ENCODE data around the gene RHD.
A peak's percentile ranks its signal among the peaks of the same experiment; 100 is the strongest.
"Not testable (repeated sequence)": the region's sequence is repeated elsewhere in the genome, so short reads cannot be mapped to it uniquely, and the experiment has no call there.

The RHD gene

DNA sequence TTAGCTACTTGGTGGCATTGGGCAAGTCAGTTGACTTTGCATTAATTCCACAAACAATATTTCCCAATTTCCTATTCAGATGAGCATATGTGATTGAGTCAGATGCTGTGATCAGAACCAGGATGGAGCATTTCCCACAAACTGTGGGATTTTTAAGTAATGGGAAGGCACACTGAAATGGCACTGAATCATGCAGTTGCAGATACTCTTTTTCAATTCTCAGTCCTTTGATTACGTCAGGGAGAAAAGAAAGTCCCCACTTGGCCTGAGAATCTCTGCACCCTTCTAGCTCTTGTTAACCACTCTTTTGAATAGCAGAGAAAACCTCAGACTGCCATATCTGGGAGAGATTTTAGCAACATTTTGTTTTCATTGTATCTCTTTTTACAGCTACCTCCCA is 36.8 kb downstream of the RHD start:
- not testable (repeated sequence) for DNase-seq

DNA sequence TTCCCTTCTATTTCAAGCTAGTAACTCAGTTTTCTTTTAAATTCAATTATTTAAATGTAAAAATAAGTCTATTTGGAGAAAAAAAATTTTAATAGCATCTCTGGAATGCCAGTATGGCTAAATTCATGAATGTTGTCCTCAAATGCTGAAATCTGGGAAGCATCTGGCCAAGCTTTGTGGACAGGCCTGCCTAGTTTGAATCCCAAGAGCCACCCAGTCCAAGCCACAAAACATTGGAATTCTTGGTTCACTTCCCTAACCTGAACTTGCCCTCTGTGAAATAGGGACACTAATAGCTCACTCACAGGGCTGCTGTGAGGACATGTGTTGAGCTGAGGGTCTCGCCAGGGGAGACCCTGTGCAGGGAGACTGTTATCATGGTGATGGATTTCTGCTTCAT is 37.2 kb downstream of the RHD start:
- DNase-seq: not testable (repeated sequence)

DNA sequence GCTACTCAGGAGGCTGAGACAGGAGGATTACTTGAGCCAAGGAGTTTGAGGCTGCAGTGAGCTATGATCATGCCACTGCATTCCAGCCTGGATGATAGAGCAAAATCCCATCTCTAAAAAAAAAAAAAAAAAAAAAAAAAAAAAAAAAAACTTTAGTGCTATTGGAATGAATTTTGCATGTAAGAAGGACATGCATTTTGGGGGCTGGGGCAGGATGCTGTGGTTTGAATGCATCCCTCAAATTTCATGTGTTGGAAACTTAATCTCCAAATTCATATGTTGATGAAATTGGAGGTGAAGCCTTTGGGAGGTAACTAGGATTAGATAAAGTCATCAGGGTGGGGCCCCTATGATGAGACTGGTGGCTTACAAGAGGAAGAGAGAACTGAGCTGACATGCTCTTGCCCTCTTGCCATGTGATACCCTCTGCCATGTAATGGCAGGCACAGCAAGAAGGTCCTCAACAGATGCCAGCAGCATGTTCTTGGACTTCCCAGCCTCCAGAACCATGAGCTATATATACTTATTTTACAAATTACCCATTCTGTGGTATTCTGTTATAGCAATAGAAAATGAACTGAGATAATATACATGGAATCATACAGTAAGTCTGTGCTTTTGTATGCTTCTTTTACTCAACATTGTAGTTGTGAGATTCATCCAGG is 40.6 kb downstream of the RHD start:
- DNase-seq: not testable (repeated sequence)

DNA sequence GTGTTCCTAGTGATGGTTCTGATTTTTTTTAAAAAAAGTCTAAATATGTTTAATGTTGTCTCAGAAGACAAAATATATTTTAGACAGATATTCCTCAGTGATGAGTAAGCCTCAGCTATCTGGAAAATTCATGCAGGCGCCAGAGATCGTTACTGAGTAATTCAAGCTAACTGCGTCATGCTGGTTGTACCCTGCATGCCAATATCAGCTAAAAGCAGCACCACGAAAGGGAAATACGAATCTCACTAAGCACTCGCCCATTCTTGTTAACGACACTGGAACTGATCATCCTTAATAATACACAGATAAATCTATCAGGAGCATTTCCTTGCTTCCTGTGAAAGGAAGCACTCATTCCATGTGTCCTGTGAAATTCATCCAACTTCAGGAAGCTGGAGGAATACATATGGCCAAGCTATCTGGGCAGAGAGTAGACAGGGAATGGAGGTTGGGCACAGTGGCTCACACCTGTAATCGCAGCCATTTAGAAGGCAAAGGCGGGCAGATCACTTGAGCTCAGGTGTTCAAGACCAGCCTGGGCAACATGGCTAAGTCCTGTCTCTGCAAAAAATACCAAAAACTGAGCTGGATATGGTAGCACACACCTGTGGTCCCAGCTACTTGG is 48.1 kb downstream of the RHD start:
- not testable (repeated sequence) for DNase-seq

DNA sequence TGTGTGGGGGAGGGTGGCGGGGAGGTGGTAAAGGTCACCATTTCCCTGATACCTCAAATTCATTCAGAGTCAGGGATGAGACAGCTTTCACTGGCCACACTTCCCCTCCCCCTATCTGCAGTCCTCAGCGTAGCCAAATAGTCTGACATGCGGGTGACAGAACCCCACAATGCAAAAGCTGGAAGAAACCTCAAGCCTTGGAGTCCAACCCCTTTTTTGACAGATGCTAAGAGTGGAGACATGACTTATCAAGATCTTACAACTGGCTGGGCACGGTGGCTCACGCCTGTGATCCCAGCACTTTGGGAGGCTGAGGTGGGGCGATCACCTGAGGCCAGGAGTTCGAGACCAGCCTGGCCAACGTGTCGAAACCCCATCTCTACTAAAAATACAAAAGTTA is 49.8 kb downstream of the RHD start:
- DNase-seq: not testable (repeated sequence)

DNA sequence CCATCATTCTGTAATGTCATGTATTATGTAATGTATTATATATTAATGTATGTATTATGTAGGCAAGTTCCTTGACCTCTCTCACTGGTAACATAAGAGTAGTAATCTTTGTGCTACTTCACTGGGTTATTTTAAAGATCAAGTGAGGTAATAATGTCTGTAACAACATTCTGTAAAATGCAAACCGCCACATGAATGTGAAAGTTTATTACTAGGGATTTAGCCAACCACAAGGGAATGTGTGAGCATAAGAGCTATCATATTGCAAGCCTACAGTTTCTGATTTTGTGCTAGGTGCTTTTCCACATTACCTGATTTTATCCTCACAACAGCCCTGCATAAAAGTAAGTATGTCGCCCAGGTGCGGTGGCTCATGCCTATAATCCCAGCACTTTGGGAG is 52.1 kb downstream of the RHD start:
- DNase-seq: not testable (repeated sequence)

DNA sequence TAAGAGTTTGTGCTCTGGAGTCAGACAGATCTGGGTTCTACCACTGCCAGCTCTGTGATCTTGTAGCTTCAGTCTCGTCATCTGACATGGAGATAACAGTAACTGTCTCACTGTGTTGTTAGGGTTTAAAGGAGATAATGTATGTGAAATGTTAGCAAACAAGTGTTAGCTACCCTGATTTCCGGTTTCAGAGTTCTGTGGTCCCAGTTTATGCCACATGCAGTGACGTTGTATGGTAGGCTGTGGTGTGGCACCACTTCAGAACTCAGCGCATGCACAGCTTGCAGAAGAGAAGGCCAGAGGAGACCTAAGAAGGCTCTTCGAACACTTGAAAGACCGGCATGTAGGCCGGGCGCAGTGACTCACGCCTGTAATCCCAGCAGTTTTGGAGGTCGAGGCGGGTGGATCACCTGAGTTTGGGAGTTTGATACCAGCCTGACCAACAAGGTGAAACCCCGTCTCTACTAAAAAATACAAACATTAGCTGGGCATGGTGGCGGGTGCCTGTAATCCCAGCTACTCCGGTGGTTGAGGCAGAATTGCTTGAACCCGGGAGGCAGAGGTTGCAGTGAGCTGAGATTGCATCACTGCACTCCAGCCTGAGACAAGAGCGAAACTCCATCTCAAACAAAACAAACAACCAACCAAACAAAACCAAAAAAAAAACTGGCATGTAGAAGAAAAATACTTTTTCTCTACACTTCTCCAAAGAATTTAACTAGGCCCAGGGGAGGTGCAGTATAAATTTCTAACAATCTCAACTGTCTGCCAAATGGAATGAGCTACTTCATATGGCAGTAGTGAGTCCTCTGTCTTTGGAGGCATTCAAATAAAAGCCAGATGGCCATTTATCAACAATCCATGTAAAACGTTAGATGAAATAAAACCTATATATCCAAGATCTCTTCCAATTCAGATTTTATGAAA is 55.8 kb downstream of the RHD start:
- DNase-seq: not testable (repeated sequence)

DNA sequence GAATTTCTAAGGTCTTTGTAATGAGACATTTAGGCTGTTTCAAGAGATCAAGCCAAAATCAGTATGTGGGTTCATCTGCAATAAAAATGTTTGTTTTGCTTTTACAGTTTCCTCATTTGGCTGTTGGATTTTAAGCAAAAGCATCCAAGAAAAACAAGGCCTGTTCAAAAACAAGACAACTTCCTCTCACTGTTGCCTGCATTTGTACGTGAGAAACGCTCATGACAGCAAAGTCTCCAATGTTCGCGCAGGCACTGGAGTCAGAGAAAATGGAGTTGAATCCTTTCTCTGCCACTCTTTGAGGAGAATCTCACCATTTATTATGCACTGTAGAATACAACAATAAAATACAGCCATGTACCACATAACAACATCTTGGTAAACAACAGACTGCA is 56.5 kb downstream of the RHD start:
- not testable (repeated sequence) for DNase-seq

DNA sequence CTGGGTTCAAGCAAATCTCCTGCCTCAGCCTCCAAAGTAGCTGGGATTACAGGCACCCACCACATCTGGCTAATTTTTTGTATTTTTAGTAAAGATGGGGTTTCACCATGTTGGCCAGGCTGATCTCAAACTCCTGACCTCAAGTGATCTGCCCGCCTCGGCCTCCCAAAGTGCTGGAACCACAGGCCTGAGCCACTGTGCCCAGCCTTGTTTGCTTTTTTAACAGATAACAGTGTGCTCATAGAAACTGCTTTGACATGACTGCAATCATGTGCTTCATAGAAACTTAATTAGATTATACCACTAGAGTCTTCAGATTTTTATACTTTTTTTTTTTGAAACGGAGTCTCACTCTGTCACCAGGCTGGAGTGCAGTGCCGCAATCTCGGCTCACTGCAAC is 57.0 kb downstream of the RHD start:
- not testable (repeated sequence) for DNase-seq

DNA sequence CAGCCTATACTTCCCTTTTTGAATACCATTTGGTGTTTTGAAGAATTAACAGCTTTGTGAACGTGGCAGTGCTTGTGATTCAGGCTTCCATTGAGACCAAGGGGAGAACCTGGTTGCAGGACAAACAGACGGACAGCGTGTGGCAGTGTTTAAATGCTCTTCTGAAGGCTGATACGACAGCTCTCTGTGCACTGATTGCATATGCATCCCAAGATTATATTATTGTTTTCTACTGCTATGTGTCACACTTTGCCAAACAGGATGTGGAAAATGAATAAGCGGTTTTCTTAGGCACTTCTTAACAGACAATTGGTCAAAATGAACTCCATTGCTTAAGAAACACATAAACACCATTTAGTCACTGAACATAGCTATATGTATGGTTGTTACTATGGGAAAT is 57.6 kb downstream of the RHD start:
- DNase-seq: not testable (repeated sequence)

DNA sequence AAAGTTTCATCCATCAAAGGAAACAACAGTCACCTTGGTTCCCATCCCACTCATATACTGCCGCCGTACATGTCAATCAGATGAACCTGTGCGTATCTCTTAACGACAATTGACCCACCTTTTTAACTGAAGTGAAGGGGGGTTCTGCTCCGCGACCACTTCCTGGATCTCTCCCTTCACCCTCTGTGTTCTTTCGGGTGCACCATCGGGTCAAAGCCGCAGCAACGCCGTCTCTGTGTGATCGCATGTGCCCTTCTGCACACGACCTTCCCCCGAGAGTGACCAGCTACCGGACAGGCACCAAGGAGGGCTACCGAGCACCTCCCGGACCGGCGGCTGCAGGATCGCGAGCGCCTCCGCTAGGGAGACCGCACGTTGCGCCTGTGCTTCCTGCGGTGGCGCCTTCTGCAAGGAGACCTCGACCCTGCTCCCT is 64.6 kb downstream of the RHD start:
- not testable (repeated sequence) for DNase-seq

DNA sequence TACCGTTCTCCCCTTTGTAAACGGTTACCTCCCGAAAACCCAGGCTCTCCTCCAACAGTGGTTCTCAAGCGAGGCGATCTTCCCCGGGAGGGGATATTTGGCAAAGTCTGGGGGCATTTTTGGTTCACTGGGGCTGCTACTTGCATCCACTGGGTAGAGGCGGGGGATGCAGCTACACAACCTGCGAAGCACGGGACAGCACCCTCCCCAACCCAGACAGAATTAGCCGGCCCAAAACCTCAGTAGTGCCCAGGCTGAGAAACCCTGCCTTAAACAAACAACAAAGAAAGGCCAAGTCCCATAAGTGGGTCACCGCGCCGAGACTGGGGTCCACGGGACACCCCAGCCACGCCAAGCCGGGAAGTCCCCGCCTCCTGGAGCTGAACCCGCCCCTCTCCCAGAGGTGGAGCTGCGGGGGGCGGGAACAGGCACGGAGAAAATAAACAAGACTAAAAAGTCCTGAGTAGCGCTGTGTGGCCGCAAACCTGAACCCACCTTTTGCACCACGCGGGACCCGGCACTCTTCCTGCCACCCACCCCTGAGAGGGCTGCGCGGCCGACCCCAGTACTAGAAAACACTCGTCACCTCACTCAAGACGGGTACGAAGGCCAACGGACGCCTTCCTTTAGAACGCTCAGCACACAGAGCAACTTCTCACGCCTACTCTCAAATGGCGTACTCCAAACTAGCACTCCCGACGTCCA is 65.3 kb downstream of the RHD start:
- not testable (repeated sequence) for DNase-seq

DNA sequence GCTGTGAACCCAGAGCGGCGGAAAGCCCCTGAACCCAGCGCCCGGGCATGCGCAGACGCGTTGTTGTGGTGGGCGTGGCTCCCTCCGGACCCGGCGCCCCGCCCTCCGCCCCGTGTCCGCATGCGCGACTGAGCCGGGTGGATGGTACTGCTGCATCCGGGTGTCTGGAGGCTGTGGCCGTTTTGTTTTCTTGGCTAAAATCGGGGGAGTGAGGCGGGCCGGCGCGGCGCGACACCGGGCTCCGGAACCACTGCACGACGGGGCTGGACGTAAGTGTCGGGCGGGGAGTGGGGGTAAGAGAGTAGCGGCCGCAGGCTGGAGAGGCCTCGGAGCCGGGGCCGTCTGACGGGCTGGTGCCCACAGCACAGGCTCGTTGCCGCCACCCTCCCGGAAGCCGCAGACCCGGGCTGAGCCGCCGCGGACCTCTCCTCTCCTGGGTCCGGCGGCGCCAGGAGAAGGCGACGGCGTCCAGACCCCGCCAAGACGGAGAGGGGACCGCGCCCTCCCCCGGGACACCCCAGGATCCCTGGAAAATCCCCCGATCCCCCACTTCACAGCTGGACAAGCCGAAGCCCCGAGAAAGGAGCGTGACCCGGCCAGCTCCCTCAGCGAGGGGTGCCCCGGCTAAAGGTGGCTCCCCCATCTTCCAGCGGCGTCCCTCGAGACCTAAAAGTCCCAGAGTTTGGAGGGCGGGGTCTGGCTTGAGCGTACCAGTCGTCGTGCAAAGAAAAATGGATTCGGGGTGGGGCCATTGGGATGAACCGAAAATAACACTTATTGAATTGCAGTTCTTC is 66.1 kb downstream of the RHD start, which contains the start of gene TMEM50A:
Gene TMEM50A, plus strand, starts transcription at position 147 of the 794 bp plus-strand sequence. CDS start 2,153 bp downstream, outside the sequence.
- peak; percentile 55 to 76 for DNase-seq

DNA sequence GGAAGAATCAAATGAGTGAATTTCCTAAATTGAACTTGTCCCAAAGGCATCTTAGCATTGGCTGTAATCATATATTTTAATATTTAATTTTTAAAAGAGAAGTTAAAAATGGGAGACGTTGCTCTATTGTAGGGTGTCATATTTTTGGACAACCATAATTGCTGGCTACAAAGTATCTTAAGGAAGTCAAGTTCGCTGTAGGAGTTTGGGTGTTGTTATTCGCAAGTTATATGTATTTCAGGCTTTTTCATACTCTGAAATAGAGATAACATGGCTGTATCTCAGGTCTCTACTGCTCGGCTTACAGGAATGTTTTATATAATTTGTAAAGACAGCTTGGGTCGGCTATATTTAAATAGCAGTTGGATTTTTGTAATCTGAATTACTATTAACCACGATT is 66.7 kb downstream of the RHD start:
- no peak for DNase-seq

DNA sequence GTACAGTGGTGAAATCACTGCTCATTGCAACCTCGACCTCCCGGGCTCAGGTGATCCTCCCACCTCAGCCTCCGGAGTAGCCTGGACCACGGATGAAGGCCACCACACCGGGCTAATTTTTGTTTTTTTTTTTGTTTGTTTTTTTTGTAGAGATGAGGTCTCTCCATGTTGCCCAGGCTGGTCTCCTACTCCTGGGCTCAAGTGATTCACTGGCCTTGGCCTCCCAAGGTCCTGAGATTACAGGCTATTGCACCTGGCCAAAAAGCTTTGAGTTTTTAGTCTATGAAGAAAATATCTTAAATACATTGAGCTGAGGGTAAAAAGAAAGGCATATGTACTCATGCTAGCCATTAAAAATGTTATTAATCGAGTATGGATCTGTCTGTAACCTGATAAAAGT is 69.4 kb downstream of the RHD start:
- no peak for DNase-seq

DNA sequence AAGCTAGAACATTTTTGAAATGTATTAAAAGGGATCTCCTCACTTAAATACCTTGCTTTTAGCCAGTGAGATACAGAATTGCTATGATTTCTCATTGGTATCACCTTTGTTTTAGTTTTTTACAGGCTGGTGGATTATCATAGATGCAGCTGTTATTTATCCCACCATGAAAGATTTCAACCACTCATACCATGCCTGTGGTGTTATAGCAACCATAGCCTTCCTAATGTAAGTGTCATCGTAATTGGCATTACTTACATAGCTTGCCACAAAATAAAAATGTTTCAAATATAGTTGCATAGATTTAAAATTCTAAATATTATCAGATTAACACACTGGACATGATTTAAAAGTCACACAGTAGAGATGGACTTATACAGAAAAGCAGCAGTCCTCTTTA is 70.5 kb downstream of the RHD start:
- no peak for DNase-seq

DNA sequence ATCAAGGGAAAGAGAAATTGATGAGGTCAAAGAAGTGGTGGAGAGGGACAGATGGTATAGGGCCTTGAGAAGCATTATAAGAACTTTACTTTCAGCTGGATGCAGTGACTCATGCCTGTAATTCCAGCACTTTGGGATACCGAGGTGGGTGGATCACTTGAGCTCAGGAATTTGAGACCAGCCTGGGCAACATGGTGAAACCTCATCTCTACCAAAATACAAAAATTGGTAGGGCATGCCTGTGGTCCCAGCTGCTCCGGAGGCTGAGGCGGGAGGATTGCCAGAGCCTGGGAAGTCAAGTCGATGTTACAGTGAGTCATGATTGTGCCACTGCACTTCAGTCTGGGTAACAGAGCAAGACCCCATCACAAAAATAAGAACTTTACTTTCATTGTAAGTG is 71.6 kb downstream of the RHD start:
- DNase-seq: no peak

DNA sequence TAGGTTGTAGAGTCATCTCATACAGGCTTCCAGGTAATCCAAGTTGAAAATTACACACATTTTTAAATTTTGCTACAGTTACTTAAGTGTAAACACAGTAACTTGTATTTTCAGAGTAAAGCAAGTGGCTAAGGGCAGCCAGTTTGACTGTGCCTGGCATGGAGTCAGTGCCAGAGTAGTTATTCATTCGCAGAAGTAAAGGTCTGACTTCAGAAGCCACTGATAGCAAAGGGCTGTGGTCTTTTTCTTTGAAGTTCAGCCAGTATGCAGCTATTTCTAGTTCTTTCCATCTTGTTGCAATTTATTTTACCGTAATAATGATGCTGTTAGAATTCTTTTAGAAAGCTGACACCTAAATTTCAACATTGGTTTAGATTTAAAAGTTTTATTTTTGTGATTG is 75.2 kb downstream of the RHD start:
- DNase-seq: no peak

DNA sequence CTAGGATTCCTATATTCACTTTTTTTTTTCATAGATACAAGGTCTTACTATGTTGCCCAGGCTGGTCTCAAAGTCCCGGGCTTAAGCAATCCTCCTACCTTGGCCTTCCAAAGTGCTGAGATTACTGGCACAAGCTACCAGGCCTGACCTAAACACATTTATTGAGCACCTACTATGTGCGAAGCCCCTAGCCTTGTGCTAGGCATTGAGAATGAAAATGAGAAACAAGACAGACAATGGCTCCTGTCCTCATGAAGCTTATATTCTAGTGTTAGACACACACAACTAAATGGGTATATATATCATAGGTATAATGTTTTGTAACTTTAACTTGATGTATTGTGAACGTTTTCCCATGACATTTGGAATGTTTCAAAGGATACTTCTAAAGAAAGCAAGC is 77.3 kb downstream of the RHD start:
- DNase-seq: no peak

DNA sequence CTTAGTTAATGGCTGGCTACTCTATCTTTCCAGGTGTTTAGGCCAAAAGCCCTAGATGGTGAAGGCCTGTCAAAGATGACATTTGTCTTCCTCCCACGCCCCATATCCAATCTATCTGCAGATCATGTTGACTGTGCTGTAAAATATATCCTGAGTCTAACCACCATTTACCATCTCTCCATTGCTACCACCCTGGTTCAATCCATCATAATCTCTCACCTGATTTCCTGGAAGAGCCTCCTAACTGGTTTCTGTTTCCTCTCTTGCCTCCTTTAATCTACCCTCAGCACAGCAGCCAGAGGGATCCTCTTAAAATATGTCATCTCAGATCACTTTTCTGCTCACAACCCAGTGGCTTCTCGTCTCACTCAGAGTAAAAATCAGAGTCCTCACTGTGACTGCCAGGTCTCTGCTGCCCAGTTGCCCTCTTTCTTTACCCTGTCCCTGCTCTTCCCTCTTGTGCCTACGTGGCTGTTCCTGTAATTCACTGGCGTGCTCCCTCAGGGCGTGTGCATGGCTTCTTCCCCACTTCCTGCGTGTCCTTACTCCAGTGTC is 83.6 kb downstream of the RHD start:
- DNase-seq: no peak

DNA sequence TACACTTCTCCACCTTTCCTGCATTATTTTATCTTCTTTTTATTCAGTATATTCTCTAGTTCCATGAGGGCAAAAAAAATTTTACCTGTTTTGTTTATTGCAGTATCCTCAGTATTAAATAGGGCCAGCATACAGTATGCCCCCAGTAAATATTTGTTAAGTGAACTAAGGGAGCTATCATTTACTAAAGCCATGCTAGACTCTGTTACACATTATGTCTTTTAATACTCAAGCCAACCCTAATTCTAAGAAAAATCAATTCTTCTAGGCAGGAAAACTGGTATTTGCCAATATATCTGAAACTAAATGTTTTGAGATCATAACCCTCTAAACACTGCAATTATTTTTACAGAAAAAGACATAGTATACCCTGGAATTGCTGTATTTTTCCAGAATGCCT is 84.1 kb downstream of the RHD start:
- no peak for DNase-seq

DNA sequence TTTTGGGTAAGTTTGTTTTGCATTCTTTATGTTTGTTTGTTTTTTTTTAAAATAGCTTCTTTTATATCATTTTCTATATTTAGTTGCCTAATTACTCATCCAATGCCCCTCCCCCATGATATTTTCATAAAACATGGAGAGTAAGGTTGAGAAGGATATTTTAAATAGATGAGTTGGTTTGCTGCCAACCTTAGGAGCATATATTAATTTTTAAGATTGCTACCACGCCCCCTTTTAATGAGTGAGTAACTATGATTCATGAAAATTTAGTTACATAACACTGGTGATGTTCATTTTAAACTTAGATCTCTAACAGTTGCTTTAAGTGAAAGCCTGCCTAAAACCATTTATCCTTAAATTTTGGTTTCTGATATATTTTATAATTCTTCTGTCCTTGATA is 84.5 kb downstream of the RHD start:
- DNase-seq: no peak

All from NCI-H187 (cell line).